Activated naive CD8-positive, alpha-beta T cell treated with anti-CD3 and anti-CD28 coated beads, Interleukin-2, amount 10 ng/mL, durations not matched to agents 7 days and 5 days (primary cell): ENCODE measurements around the gene TCL1B. TPM values are rescaled to one million over a fixed set of nuclear protein-coding genes. Genes with fewer than 3 reads are reported as not detected.
"Not testable (repeated sequence)": the region's sequence is repeated elsewhere in the genome, so short reads cannot be mapped to it uniquely, and the experiment has no call there.

ENCODE experiments used
- ATAC-seq: fragments of 150-1000 bp; cut with Tn5 transposase; one replicate; pipeline ENCODE4 v1.10.0; 2021; ENCODE audit warnings: low read depth, moderate library complexity
- POLR2A ChIA-PET: fragments of 350-600 bp; sonication (Branson Sonifier 250); formaldehyde crosslinking; loops from one replicate; lab custom pipeline; 2021; ENCODE audit warnings: antibody characterized with exemption; lab: Charles Lee
- DNase-seq: peaks from one replicate; pipeline ENCODE4 v3.0.0; 2021
- H3K27ac Mint-ChIP-seq: one replicate; pipeline ENCODE4 v1.8.0; 2022; ENCODE audit warnings: mild to moderate bottlenecking, mixed read lengths
- H3K27me3 Mint-ChIP-seq: one replicate; pipeline ENCODE4 v1.8.0; 2022; ENCODE audit warnings: mild to moderate bottlenecking, moderate library complexity, mixed read lengths
- H3K36me3 Mint-ChIP-seq: one replicate; pipeline ENCODE4 v1.8.0; 2021; ENCODE audit warnings: mild to moderate bottlenecking, mixed read lengths
- H3K4me1 Mint-ChIP-seq: one replicate; pipeline ENCODE4 v1.8.0; 2021; ENCODE audit warnings: mixed read lengths
- H3K4me3 Mint-ChIP-seq: one replicate; pipeline ENCODE4 v1.8.0; 2022; ENCODE audit warnings: mild to moderate bottlenecking, moderate library complexity, mixed read lengths
- H3K9me3 Mint-ChIP-seq: one replicate; pipeline ENCODE4 v1.8.0; 2021; ENCODE audit warnings: mixed read lengths
- total RNA-seq, 2 experiments: library from RNA; stranded (reverse); gene quantifications; one replicate each; pipeline ENCODE4 v1.2.3, GENCODE V29; 2021

The TCL1B gene
- total RNA-seq, 2 experiments from 2014 or later: not detected

- no peak for DNase-seq
- H3K36me3 Mint-ChIP-seq: no peaks in the 10 kb centered on the region
Measured at GRCh38 chr14:95727056-95727700, 41.0 kb downstream of the TCL1B start.

GRCh38 chr14:95729402-95730028 lies 43.3 kb downstream of the TCL1B start:
- H3K27ac Mint-ChIP-seq, H3K36me3 Mint-ChIP-seq, DNase-seq, H3K4me1 Mint-ChIP-seq, H3K9me3 Mint-ChIP-seq, H3K27me3 Mint-ChIP-seq, ATAC-seq, H3K4me3 Mint-ChIP-seq, POLR2A ChIA-PET: not testable (repeated sequence)

More at GRCh38 chr14:95727056-95727700, 41.0 kb downstream of the TCL1B start:
- H3K4me3 Mint-ChIP-seq: no peak overlapping the region
- no peak overlapping the region for H3K27ac Mint-ChIP-seq
- no peak for ATAC-seq
- peaks cover 9% of the 10 kb centered on the region for H3K4me1 Mint-ChIP-seq
- POLR2A ChIA-PET: no interaction called here
- H3K9me3 Mint-ChIP-seq: peaks cover 6% of the 10 kb centered on the region
- H3K27me3 Mint-ChIP-seq: peaks cover 2% of the 10 kb centered on the region

- Mint-ChIP-seq H3K27me3 (peaks cover 9% of the 10 kb centered on the region), H3K4me3 (no peak overlapping the region), H3K27ac (no peak overlapping the region), H3K9me3 (no peaks in the 10 kb centered on the region), H3K36me3 (no peaks in the 10 kb centered on the region), H3K4me1 (peaks cover 9% of the 10 kb centered on the region)
- ATAC-seq: no peak
- no peak for DNase-seq
- POLR2A ChIA-PET: no interaction called here
Measured at GRCh38 chr14:95730126-95730525, 43.9 kb downstream of the TCL1B start.

GRCh38 chr14:95733212-95733611 lies 47.0 kb downstream of the TCL1B start:
- no peaks in the 10 kb centered on the region for H3K9me3 Mint-ChIP-seq
- peaks cover 15% of the 10 kb centered on the region for H3K27me3 Mint-ChIP-seq
- DNase-seq: no peak
- no peak overlapping the region for H3K27ac Mint-ChIP-seq
- no peak overlapping the region for H3K4me3 Mint-ChIP-seq
- no peak for ATAC-seq
- POLR2A ChIA-PET: no interaction called here
- no peaks in the 10 kb centered on the region for H3K36me3 Mint-ChIP-seq
- H3K4me1 Mint-ChIP-seq: peaks cover 9% of the 10 kb centered on the region

- Mint-ChIP-seq H3K27ac (no peak overlapping the region), H3K27me3 (peaks cover 9% of the 10 kb centered on the region), H3K4me3 (no peak overlapping the region), H3K36me3 (peaks cover 6% of the 10 kb centered on the region), H3K9me3 (peaks cover 11% of the 10 kb centered on the region), H3K4me1 (peaks cover 6% of the 10 kb centered on the region)
- ATAC-seq (no peak), DNase-seq (no peak)
- POLR2A ChIA-PET: no interaction called here
Measured at GRCh38 chr14:95739356-95739755, 53.1 kb downstream of the TCL1B start.

GRCh38 chr14:95741038-95741490 lies 54.8 kb downstream of the TCL1B start:
- DNase-seq (no peak), ATAC-seq (no peak)
- Mint-ChIP-seq H3K4me1 (peaks cover 6% of the 10 kb centered on the region), H3K4me3 (no peak overlapping the region), H3K36me3 (peaks cover 6% of the 10 kb centered on the region), H3K9me3 (peaks cover 11% of the 10 kb centered on the region), H3K27ac (no peak overlapping the region), H3K27me3 (peaks cover 6% of the 10 kb centered on the region)
- POLR2A ChIA-PET: no interaction called here

GRCh38 chr14:95741781-95742180 lies 55.6 kb downstream of the TCL1B start:
- Mint-ChIP-seq H3K4me1 (peaks cover 6% of the 10 kb centered on the region), H3K4me3 (no peak overlapping the region), H3K36me3 (peaks cover 6% of the 10 kb centered on the region), H3K27me3 (peaks cover 3% of the 10 kb centered on the region), H3K27ac (no peak overlapping the region), H3K9me3 (peaks cover 11% of the 10 kb centered on the region)
- no peak for ATAC-seq
- POLR2A ChIA-PET: no interaction called here
- no peak for DNase-seq

Other genes starting within 250 kb of the TCL1B start
- gene SYNE3, start 169.8 kb upstream of the TCL1B start, total RNA-seq: 10 to 100 TPM; 79.0 to 79.1 TPM
- 10 to 100 TPM; 33.8 to 34.7 TPM for gene GLRX5, start 151.4 kb upstream of the TCL1B start, total RNA-seq
- under 1 TPM; 0.28 to 0.75 TPM for gene TCL1A, start 27.7 kb downstream of the TCL1B start, total RNA-seq
- not detected for gene TUNAR, start 190.4 kb downstream of the TCL1B start, total RNA-seq